CD1c-positive myeloid dendritic cell (primary cell): ENCODE measurements around the gene MYO18B.

Experiments used
- DNase-seq: peaks from one replicate; pipeline ENCODE4 v3.0.0-alpha.2; 2016; ENCODE audit errors: extremely low spot score

Gene MYO18B

GRCh38 chr22:25900390-25900789 lies 158.4 kb downstream of the MYO18B start:
- no peak for DNase-seq

GRCh38 chr22:25900880-25901279 lies 158.9 kb downstream of the MYO18B start:
- no peak for DNase-seq

GRCh38 chr22:25902402-25902801 lies 160.4 kb downstream of the MYO18B start:
- DNase-seq, result no peak

- no peak for DNase-seq
These were observed 161.3 kb downstream of the MYO18B start for GRCh38 chr22:25903294-25903693.

GRCh38 chr22:25908212-25908611 lies 166.2 kb downstream of the MYO18B start:
- DNase-seq, result no peak

- DNase-seq, result no peak
These were observed 166.8 kb downstream of the MYO18B start for GRCh38 chr22:25908755-25909154.

- DNase-seq, result no peak
These were observed 167.8 kb downstream of the MYO18B start for GRCh38 chr22:25909614-25910387.

- no peak for DNase-seq
These were observed 169.4 kb downstream of the MYO18B start for GRCh38 chr22:25911243-25911972.

- no peak for DNase-seq
These were observed 177.5 kb downstream of the MYO18B start for GRCh38 chr22:25919452-25919851.

- DNase-seq, result no peak
These were observed 180.2 kb downstream of the MYO18B start for GRCh38 chr22:25922141-25922540.

- DNase-seq, result no peak
These were observed 181.9 kb downstream of the MYO18B start for GRCh38 chr22:25923914-25924313.

- no peak for DNase-seq
These were observed 186.1 kb downstream of the MYO18B start for GRCh38 chr22:25928038-25928437.

GRCh38 chr22:25929321-25929878 lies 187.4 kb downstream of the MYO18B start:
- no peak for DNase-seq

- no peak for DNase-seq
These were observed 188.1 kb downstream of the MYO18B start for GRCh38 chr22:25930083-25930482.

- DNase-seq, result no peak
These were observed 188.9 kb downstream of the MYO18B start for GRCh38 chr22:25930788-25931310.

GRCh38 chr22:25933158-25933788 lies 191.3 kb downstream of the MYO18B start:
- no peak for DNase-seq

- DNase-seq, result no peak
These were observed 193.5 kb downstream of the MYO18B start for GRCh38 chr22:25935266-25936058.

- DNase-seq, result no peak
These were observed 196.2 kb downstream of the MYO18B start for GRCh38 chr22:25938151-25938550.

GRCh38 chr22:25939384-25939783 lies 197.4 kb downstream of the MYO18B start:
- DNase-seq, result no peak

GRCh38 chr22:25940479-25940878 lies 198.5 kb downstream of the MYO18B start:
- no peak for DNase-seq

- DNase-seq, result no peak
These were observed 199.5 kb downstream of the MYO18B start for GRCh38 chr22:25941365-25941960.
